Lung (tissue), 12 donors: ENCODE data around the gene TRMO. TPM values are rescaled to one million over a fixed set of nuclear protein-coding genes. Genes with fewer than 3 reads are reported as not detected.

ENCODE experiments used
- ATAC-seq: fragments of 200-7000 bp; cut with Tn5 transposase; one replicate; pipeline ENCODE4 v1.9.1; 2020; ENCODE audit warnings: moderate number of reproducible peaks; ENCODE audit not compliant: insufficient read depth, low FRiP score
- DNase-seq, 3 donors: peaks; one replicate each; pipeline ENCODE4 v3.0.0-alpha.2; 2013 to 2017
- H3K27ac ChIP-seq, 2 donors: one replicate each; pipeline ENCODE4 v1.5.1; 2013; ENCODE audit warnings: mild to moderate bottlenecking in 2 of 2, moderate library complexity in 2 of 2, control low read depth in 1 of 2, inconsistent platforms in 1 of 2, low read depth in 1 of 2, low read length in 1 of 2
- H3K27me3 ChIP-seq, 3 donors: one replicate each; pipeline ENCODE4 v1.5.1; 2013; ENCODE audit warnings: low read length in 2 of 3; ENCODE audit not compliant: control insufficient read depth in 3 of 3, insufficient read depth in 3 of 3
- H3K36me3 ChIP-seq, 4 donors: one replicate each; pipeline ENCODE4 v1.5.1; 2013; ENCODE audit warnings: low read length in 4 of 4, mild to moderate bottlenecking in 1 of 4, moderate library complexity in 1 of 4; ENCODE audit not compliant: control insufficient read depth in 4 of 4, insufficient read depth in 4 of 4
- H3K4me1 ChIP-seq, 5 donors: one replicate each; pipeline ENCODE4 v1.5.1; 2013; ENCODE audit warnings: low read length in 5 of 5, mild to moderate bottlenecking in 2 of 5, moderate library complexity in 1 of 5; ENCODE audit not compliant: control insufficient read depth in 5 of 5, insufficient read depth in 5 of 5
- H3K4me3 ChIP-seq: one replicate; pipeline ENCODE4 v1.5.1; 2013; ENCODE audit warnings: mild to moderate bottlenecking, control low read depth, moderate library complexity
- H3K9ac ChIP-seq, 2 donors: one replicate each; pipeline ENCODE4 v1.5.1; 2013; ENCODE audit warnings: low read length in 2 of 2, control low read depth in 1 of 2; ENCODE audit not compliant: insufficient read depth in 1 of 2
- H3K9me3 ChIP-seq, 4 donors: one replicate each; pipeline ENCODE4 v1.5.1; 2013; ENCODE audit warnings: low read length in 3 of 4, mild to moderate bottlenecking in 1 of 4, moderate library complexity in 1 of 4; ENCODE audit not compliant: control insufficient read depth in 4 of 4, insufficient read depth in 3 of 4
- whole genome bisulfite sequencing, 2 donors: extraction: QIAGEN DNeasy Blood & Tissue Kit; methylation state at CpG; one replicate each; pipeline ENCODE4 v1.1.7; 2013; 5-methylcytosine and 5-hydroxymethylcytosine counted together
- polyA plus RNA-seq, 2 donors: library from polyadenylated mRNA; stranded (reverse); fragments of 200-250 nt; gene quantifications; one replicate each; pipeline ENCODE4 v1.2.1, GENCODE V29; 2013
- total RNA-seq, 2 donors: library from RNA; depleted of rRNA in 1 of 2; stranded (reverse); fragments of >200 nt in 1 of 2; gene quantifications; one replicate each; pipeline ENCODE4 v1.2.1, GENCODE V29; 2014 to 2021
- TF ChIP-seq, protein P1 (sequence below): IDR thresholded peaks from 2 replicates; pipeline ENCODE4 v1.5.1; 2012; ENCODE audit warnings: mild to moderate bottlenecking; ENCODE audit errors: control extremely low read depth, extremely low read depth
- donor health status: control.
- donor health status: control.
- donor health status: Bipolar disorder and iron deficiency.
- donor health status: healthy.
- donor health status: DM: yes; HTN: yes; CAD: no.

TRMO gene
- total and polyA plus RNA-seq, 4 donors: 7.8 to 27.9 (median 15.7) TPM

DNA sequence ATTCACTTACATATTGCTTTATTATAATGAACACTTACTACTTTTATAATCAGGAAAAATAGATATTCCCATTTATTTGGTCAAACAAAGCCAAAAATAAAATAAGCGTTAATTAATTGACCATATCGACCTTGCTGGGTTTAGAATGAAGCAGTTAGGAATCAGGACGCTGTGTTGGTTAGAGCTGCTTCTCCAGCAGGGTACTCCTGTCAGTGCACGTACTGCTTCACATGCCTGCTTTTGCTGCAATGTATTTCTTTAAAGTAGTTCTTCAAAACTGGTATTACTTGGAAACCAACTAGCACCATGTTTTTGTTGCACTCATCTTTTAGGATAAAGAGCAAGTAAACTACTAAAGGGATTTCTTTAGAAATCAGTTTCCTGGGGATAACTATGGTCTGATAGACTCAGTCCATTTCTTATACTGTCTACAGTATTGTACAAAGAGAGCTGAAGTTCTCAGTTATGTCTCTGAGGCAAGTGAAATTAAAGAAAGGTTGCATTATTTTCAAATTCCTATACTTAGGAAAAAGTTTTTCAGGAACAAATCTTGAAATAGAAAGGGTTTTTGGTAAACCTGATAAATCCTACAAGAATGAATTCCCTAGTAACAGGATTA lies 6.8 kb upstream of the TRMO start:
- Histone ChIP-seq H3K9me3 (no peaks in the 10 kb centered on the region), H3K9ac (no peak overlapping the region), H3K27me3 (peaks cover 0 to 44% (median 25%) of the 10 kb centered on the region in 3 donors), H3K27ac (no peak overlapping the region), H3K4me1 (no peaks in the 10 kb centered on the region), H3K36me3 (no peaks in the 10 kb centered on the region), H3K4me3 (no peak overlapping the region)
- no peak for ATAC-seq
- TF ChIP-seq, protein P1, sequence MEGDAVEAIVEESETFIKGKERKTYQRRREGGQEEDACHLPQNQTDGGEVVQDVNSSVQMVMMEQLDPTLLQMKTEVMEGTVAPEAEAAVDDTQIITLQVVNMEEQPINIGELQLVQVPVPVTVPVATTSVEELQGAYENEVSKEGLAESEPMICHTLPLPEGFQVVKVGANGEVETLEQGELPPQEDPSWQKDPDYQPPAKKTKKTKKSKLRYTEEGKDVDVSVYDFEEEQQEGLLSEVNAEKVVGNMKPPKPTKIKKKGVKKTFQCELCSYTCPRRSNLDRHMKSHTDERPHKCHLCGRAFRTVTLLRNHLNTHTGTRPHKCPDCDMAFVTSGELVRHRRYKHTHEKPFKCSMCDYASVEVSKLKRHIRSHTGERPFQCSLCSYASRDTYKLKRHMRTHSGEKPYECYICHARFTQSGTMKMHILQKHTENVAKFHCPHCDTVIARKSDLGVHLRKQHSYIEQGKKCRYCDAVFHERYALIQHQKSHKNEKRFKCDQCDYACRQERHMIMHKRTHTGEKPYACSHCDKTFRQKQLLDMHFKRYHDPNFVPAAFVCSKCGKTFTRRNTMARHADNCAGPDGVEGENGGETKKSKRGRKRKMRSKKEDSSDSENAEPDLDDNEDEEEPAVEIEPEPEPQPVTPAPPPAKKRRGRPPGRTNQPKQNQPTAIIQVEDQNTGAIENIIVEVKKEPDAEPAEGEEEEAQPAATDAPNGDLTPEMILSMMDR: no peak
- no peak for DNase-seq
- WGBS, 2 donors: 54 to 55% methylated on average over 4 of the region's 4 CpGs

DNA sequence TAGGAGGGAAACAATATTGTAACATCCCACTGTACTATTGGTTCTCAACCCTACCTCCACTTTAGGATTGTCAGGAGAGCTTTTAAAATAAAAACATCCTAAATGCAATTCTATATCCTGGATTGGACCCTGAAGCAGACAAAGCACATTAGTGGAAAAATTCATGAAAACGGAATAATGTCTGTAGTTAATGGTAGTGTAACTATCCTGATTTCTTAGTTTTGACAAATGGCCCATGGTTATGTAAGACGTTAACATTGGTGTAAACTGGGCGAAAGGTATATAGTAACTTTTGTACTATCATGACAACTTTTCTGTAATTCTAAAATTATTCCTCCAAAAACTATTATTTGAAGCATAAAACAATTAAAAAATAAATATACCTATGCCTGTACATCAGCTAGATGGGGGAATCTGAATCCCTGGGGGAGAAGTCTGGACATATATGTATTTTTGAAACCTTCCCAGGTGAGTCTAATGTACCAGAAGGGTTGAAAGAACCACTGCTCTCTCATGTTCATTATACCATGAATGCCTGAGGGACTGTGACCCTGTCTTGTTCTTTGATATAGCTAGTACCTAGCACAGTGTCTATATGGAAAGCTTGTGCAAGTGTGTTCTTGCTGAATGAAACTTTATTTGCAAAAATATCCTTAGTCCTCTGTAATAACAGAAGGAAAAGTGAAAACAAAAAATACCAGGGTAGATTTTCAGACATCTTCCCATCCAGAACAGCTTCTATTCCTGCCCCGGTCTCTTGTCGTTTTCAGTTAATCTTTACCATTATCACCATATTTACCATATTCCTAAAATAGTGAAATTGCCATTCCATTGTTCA lies 3.4 kb upstream of the TRMO start:
- Histone ChIP-seq H3K27me3 (peaks cover 0 to 30% (median 19%) of the 10 kb centered on the region in 3 donors), H3K36me3 (no peaks in the 10 kb centered on the region), H3K9me3 (no peaks in the 10 kb centered on the region), H3K9ac (no peak overlapping the region), H3K4me3 (no peak overlapping the region), H3K4me1 (peaks cover 0 to 11% (median 5%) of the 10 kb centered on the region in 5 donors), H3K27ac (no peak overlapping the region)
- DNase-seq (no peak), ATAC-seq (no peak)
- 76 to 88% methylated on average over 5 of the region's 5 CpGs for WGBS, 2 donors
- TF ChIP-seq, protein P1: no peak

DNA sequence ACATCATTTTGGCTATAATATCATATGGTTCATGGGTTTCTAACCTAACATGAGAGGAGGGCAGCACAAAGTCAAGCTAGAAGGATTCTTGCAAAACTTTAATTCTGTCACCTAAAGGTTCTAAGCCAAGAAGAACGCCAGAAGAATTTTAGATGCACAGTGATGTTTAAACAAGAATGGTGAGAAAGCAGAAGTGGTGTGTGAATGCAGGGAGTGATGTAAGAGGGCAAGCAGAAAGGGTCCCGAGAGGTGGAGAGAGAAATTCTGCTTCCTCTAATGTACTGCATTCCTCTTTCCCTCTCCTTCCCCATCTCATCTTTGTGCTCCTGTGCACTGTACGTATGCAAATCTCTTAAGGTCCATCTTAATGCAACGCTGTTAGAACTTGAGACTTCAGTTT lies 2.1 kb upstream of the TRMO start:
- DNase-seq (no peak), ATAC-seq (no peak)
- H3K4me1 ChIP-seq: peaks cover 0 to 11% (median 6%) of the 10 kb centered on the region in 5 donors
- no peak overlapping the region for H3K27ac ChIP-seq
- no peak overlapping the region for H3K9ac ChIP-seq
- no peaks in the 10 kb centered on the region for H3K36me3 ChIP-seq
- H3K4me3 ChIP-seq: no peak overlapping the region
- H3K27me3 ChIP-seq: peaks cover 0 to 25% (median 14%) of the 10 kb centered on the region in 3 donors
- H3K9me3 ChIP-seq: no peaks in the 10 kb centered on the region
- TF ChIP-seq, protein P1: no peak
- WGBS, 2 donors: 22 to 41% methylated on average over 4 of the region's 4 CpGs
